Astrocyte (in vitro differentiated cells and primary cell): ENCODE results near the gene BLZF1.

Source experiments
- CTCF ChIP-seq: IDR thresholded peaks from 2 replicates; pipeline ENCODE4 v1.5.1; 2011; ENCODE audit warnings: low read depth, mild to moderate bottlenecking, inconsistent platforms, low read length, moderate library complexity; ENCODE audit not compliant: insufficient read depth
- EZH2 ChIP-seq: IDR thresholded peaks from 2 replicates; pipeline ENCODE4 v1.6.1; 2012; ENCODE audit warnings: mild to moderate bottlenecking, low read length, inconsistent platforms; ENCODE audit not compliant: insufficient read depth

DNA sequence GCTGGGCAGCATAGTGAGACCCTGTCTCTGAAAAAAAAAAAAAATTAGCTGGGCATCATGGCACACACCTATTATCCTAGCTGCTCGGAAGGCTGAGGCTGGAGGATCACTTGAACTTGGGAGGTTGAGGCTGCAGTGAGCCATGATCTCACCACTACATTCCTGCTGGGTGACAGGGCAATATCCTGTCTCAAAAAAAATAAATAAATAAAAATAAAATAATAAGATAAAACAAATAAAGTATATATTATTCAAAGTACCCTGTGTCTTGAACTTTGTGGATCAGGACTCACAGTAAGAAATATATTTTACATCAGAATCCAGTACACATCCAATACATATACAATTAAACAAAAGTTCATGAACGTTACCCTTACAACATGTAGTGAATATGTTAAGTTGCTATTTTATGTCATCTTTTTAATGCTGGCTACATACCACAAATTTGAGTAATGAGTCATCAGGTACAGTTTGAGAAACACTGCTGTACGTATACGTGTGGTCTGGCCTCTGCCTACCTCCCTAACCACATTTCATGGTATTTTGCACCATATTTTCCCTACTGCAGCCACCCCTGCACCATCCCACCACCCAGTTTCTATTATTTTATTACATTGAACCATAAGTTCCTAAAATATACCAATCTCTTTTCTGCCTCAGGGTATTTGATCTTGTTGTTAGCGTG lies 4.8 kb upstream of the BLZF1 start:
- TF ChIP-seq CTCF (no peak), EZH2 (no peak)
